IMR-90 (cell line): Measurements from ENCODE around the gene CDC42EP4. TPM values are rescaled to one million over a fixed set of nuclear protein-coding genes. Genes with fewer than 3 reads are reported as not detected.

Experiments
- ATAC-seq: fragments of 200-7000 bp; cut with Tn5 transposase; 2 replicates; pipeline ENCODE4 v1.9.1; 2020; ENCODE audit warnings: low read depth, mild to moderate bottlenecking, moderate library complexity
- BruUV-seq: library from RNA; stranded (reverse); fragments of 400-500 nt; replicated peaks from 2 replicates; lab custom pipeline; 2021; lab: Mats Ljungman, UMichigan
- CTCF ChIA-PET: fragments of 300-600 bp; formaldehyde crosslinking; extraction: SDS; loops from one replicate; lab custom pipeline; 2021; ENCODE audit warnings: antibody characterized with exemption; lab: Yijun Ruan, JAX
- POLR2A ChIA-PET: fragments of 300-600 bp; sonication (Branson Sonifier 250); formaldehyde crosslinking; loops from one replicate; lab custom pipeline; 2022; ENCODE audit warnings: antibody characterized with exemption; ENCODE audit not compliant: unreplicated experiment; lab: Charles Lee
- DNase-seq: peaks from one replicate; pipeline ENCODE4 v3.0.0; 2013
- H2AFZ ChIP-seq: replicated peaks from 2 replicates; pipeline ENCODE3; 2013; ENCODE audit warnings: low read length, mild to moderate bottlenecking; ENCODE audit not compliant: poor library complexity
- H2AK5ac ChIP-seq: 2 replicates; pipeline ENCODE4 v1.6.1; 2013; ENCODE audit warnings: low read depth, low read length, inconsistent platforms
- H2AK9ac ChIP-seq: replicated peaks from 2 replicates; pipeline ENCODE3; 2013; ENCODE audit warnings: mild to moderate bottlenecking, low read depth, low read length, moderate library complexity; ENCODE audit not compliant: poor library complexity
- H2BK120ac ChIP-seq: 2 replicates; pipeline ENCODE4 v1.6.1; 2013; ENCODE audit warnings: low read depth, low read length, inconsistent platforms
- H2BK15ac ChIP-seq: 3 replicates; pipeline ENCODE4 v1.6.1; 2013; ENCODE audit warnings: low read depth, low read length, inconsistent platforms
- H2BK20ac ChIP-seq: 2 replicates; pipeline ENCODE4 v1.6.1; 2013; ENCODE audit warnings: low read depth, mild to moderate bottlenecking, inconsistent platforms, low read length, moderate library complexity
- H2BK5ac ChIP-seq: 2 replicates; pipeline ENCODE4 v1.6.1; 2013; ENCODE audit warnings: mild to moderate bottlenecking, low read depth, low read length, inconsistent platforms; ENCODE audit not compliant: poor library complexity, severe bottlenecking
- H3K14ac ChIP-seq: replicated peaks from 2 replicates; pipeline ENCODE4 v1.6.1; 2013; ENCODE audit warnings: low read depth, low read length, inconsistent platforms
- H3K18ac ChIP-seq: 2 replicates; pipeline ENCODE4 v1.6.1; 2013; ENCODE audit warnings: low read depth, low read length, control low read depth
- H3K23ac ChIP-seq: 2 replicates; pipeline ENCODE4 v1.6.1; 2013; ENCODE audit warnings: low read depth, low read length, inconsistent platforms
- H3K27ac ChIP-seq: 2 replicates; pipeline ENCODE4 v1.5.1; 2013; ENCODE audit warnings: mild to moderate bottlenecking, control low read depth, low read length; ENCODE audit not compliant: insufficient read depth
- H3K27me3 ChIP-seq: 2 replicates; pipeline ENCODE4 v1.6.1; 2013; ENCODE audit warnings: low read length; ENCODE audit not compliant: control insufficient read depth, insufficient read depth
- H3K36me3 ChIP-seq: 2 replicates; pipeline ENCODE4 v1.6.1; 2013; ENCODE audit warnings: low read length, mixed read lengths; ENCODE audit not compliant: control insufficient read depth, insufficient read depth
- H3K4ac ChIP-seq: 2 replicates; pipeline ENCODE4 v1.6.1; 2013; ENCODE audit warnings: low read depth, low read length, inconsistent platforms
- H3K4me1 ChIP-seq: 2 replicates; pipeline ENCODE4 v1.6.1; 2013; ENCODE audit warnings: low read length, mixed read lengths; ENCODE audit not compliant: control insufficient read depth, insufficient read depth
- H3K4me2 ChIP-seq: 2 replicates; pipeline ENCODE4 v1.6.1; 2013; ENCODE audit warnings: low read depth, mild to moderate bottlenecking, control low read depth, low read length, moderate library complexity
- H3K4me3 ChIP-seq: 2 replicates; pipeline ENCODE4 v1.5.1; 2013; ENCODE audit warnings: low read depth, mild to moderate bottlenecking, control low read depth, low read length, moderate library complexity; ENCODE audit not compliant: insufficient read depth
- H3K56ac ChIP-seq: 2 replicates; pipeline ENCODE4 v1.6.1; 2013; ENCODE audit warnings: low read length, inconsistent platforms; ENCODE audit not compliant: insufficient read depth; ENCODE audit errors: extremely low read depth
- H3K79me1 ChIP-seq, 2 experiments: 2 replicates each; pipeline ENCODE4 v1.6.1; 2013; ENCODE audit warnings: low read length in 2 of 2, inconsistent platforms in 1 of 2, low read depth in 1 of 2
- H3K9ac ChIP-seq: 2 replicates; pipeline ENCODE4 v1.6.1; 2013; ENCODE audit warnings: low read depth, low read length, control low read depth
- H3K9me1 ChIP-seq: 2 replicates; pipeline ENCODE4 v1.6.1; 2013; ENCODE audit warnings: low read length, inconsistent platforms; ENCODE audit not compliant: insufficient read depth
- H3K9me3 ChIP-seq: 2 replicates; pipeline ENCODE4 v1.6.1; 2013; ENCODE audit warnings: low read length; ENCODE audit not compliant: control insufficient read depth, insufficient read depth
- H4K20me1 ChIP-seq: 2 replicates; pipeline ENCODE4 v1.6.1; 2013; ENCODE audit warnings: low read length, inconsistent platforms; ENCODE audit not compliant: insufficient read depth
- H4K5ac ChIP-seq: 2 replicates; pipeline ENCODE4 v1.6.1; 2013; ENCODE audit warnings: mild to moderate bottlenecking, low read depth, low read length, control low read depth
- H4K8ac ChIP-seq, 2 experiments: 2 replicates each; pipeline ENCODE4 v1.6.1; 2013; ENCODE audit warnings: low read depth in 2 of 2, low read length in 2 of 2, control low read depth in 1 of 2, inconsistent platforms in 1 of 2
- H4K91ac ChIP-seq: 2 replicates; pipeline ENCODE4 v1.6.1; 2013; ENCODE audit warnings: low read depth, low read length, inconsistent platforms; ENCODE audit not compliant: insufficient read depth
- CHD1 ChIP-seq: IDR thresholded peaks from 2 replicates; pipeline ENCODE4 v1.6.1; 2012; ENCODE audit warnings: low read depth, low read length, improper control_type of control experiment
- FOS ChIP-seq: fragments of 150-350 bp; IDR thresholded peaks from 2 replicates; pipeline ENCODE4 v1.6.1; 2016; ENCODE audit warnings: low read depth, low read length
- MAFK ChIP-seq: IDR thresholded peaks from 2 replicates; pipeline ENCODE4 v1.6.1; 2012; ENCODE audit warnings: low read depth, low read length, improper control_type of control experiment
- MAZ ChIP-seq: IDR thresholded peaks from 2 replicates; pipeline ENCODE4 v1.6.1; 2012; ENCODE audit warnings: low read depth, mild to moderate bottlenecking, low read length, improper control_type of control experiment, moderate library complexity, borderline replicate concordance
- MXI1 ChIP-seq: IDR thresholded peaks from 2 replicates; pipeline ENCODE4 v1.6.1; 2012; ENCODE audit warnings: low read depth, mild to moderate bottlenecking, low read length, moderate library complexity, borderline replicate concordance
- NFE2L2 ChIP-seq: fragments of 150-350 bp; IDR thresholded peaks from 2 replicates; pipeline ENCODE4 v1.6.1; 2016; ENCODE audit warnings: low read depth, mild to moderate bottlenecking, low read length
- RAD21 ChIP-seq: IDR thresholded peaks from 2 replicates; pipeline ENCODE4 v1.6.1; 2012; ENCODE audit warnings: low read length, improper control_type of control experiment
- RCOR1 ChIP-seq: IDR thresholded peaks from 2 replicates; pipeline ENCODE4 v1.6.1; 2012; ENCODE audit warnings: mild to moderate bottlenecking, low read length, improper control_type of control experiment; ENCODE audit not compliant: insufficient replicate concordance
- RFX5 ChIP-seq: IDR thresholded peaks from 2 replicates; pipeline ENCODE4 v1.8.0; 2012; ENCODE audit warnings: low read depth, mild to moderate bottlenecking, low read length, moderate library complexity
- SMC3 ChIP-seq: fragments of 150-350 bp; IDR thresholded peaks from 2 replicates; pipeline ENCODE4 v1.6.1; 2016; ENCODE audit warnings: low read depth, mild to moderate bottlenecking, antibody characterized with exemption, low read length, moderate library complexity
- USF2 ChIP-seq: fragments of 150-350 bp; IDR thresholded peaks from 2 replicates; pipeline ENCODE4 v1.6.1; 2017; ENCODE audit warnings: mild to moderate bottlenecking, antibody characterized with exemption, low read length, low read depth
- WGBS, 2 experiments: methylation state at CpG; one replicate each; pipeline versions ENCODE4 v1.1.5 to v1.1.7; 2013; ENCODE audit warnings: missing lambda C conversion rate in 2 of 2; ENCODE audit not compliant: insufficient read length in 1 of 2; ENCODE audit errors: extremely low coverage in 2 of 2; 5-methylcytosine and 5-hydroxymethylcytosine counted together
- dilution Hi-C: fragments of 300-500 bp; cut with HindIII; formaldehyde crosslinking; loops from one replicate; pipeline ENCODE4 v1.14.3; 2018; ENCODE audit warnings: low sequenced_read_pairs; ENCODE audit not compliant: unreplicated experiment
- in situ Hi-C: fragments of 300-500 bp; cut with MboI; formaldehyde crosslinking; loops from 3 replicates; pipeline ENCODE4 v1.14.3; 2019; ENCODE audit warnings: low sequenced_read_pairs, inconsistent platforms, mixed read lengths
- intact Hi-C: fragments of 100-400 bp; cut with micrococcal nuclease; formaldehyde crosslinking; loops from 2 replicates; pipeline ENCODE4 v1.10.0; 2022
- polyA plus RNA-seq, 3 experiments: library from polyadenylated mRNA; depleted of rRNA; stranded (reverse); fragments of >200 nt; gene quantifications; 2 replicates each; pipeline ENCODE4 v1.2.3, GENCODE V29; 2012; ENCODE audit warnings: low replicate concordance in 1 of 3
- total RNA-seq: library from RNA; depleted of rRNA; stranded (reverse); fragments of >200 nt; gene quantifications from 2 replicates; pipeline ENCODE4 v1.2.3, GENCODE V29; 2012
- TF ChIP-seq, protein P1 (sequence below): fragments of 150-350 bp; IDR thresholded peaks from 2 replicates; pipeline ENCODE4 v1.6.1; 2016; ENCODE audit warnings: low read depth, mild to moderate bottlenecking, low read length, moderate library complexity, borderline replicate concordance

CDC42EP4 gene
- total and polyA plus RNA-seq, 2 of the 4 experiments (the other 2 are of a cell fraction) = 14.3 to 25.8 TPM

DNA sequence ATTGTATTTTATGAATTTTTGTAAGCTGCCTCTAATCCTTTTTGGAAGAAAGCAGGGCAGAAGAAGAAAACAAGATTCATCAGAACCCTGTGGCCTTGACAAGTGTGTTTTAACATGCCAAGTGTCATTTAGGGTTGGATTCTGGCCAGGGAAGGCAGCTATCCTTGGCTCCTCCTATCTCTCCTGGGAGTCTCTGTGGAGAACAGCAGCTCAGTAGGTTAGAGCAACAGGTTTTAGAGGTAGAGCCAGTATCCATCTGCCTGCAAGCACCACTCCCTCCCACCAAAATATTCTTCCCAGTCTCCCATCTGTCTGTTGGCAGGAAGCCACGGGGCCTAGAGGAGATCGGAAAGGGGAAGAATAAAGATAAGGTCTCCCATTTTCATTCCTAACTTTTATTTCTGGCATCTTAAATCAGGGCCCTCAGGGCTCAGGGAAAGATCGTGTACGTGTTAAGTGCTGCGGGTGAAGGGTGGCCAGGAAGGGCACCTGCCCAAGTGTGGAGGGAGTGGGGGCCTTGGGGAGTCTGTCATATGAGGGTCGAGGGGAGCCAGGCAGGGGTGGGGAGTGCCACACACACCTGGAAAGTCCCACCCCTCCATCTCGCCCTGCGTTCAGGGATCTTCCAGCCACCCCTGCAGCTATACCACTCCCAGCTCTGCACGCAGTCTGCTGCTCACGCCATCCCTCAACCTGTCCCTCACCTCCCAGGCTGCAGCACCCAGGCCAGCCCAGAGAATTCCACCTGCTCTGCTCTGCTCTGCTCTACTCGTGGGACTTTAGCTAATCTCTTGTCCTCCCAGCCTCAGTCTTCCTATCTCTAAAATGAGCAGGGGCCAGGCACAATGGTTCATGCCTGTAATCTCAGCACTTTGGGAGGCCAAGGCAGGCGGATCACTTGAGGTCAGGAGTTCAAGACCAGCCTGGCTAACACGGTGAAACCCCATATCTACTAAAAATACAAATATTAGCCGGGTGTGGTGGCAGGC, 33.0 kb downstream of the CDC42EP4 start:
- H3K4me3 ChIP-seq = no peak overlapping the region
- peaks cover 7% of the 10 kb centered on the region for H4K20me1 ChIP-seq
- H2AFZ ChIP-seq = peak overlapping the region; percentile 53
- peaks cover 3 to 25% of the 10 kb centered on the region in 2 experiments; a peak in 3 of 4 replicates for H3K79me1 ChIP-seq
- peaks cover 6% of the 10 kb centered on the region; the same call in 1 of the 2 replicates for H3K4me1 ChIP-seq
- H3K9ac ChIP-seq = no peak overlapping the region
- H3K14ac ChIP-seq = no peak overlapping the region
- no peak overlapping the region for H2BK15ac ChIP-seq
- H3K27me3 ChIP-seq = no peaks in the 10 kb centered on the region
- no peaks in the 10 kb centered on the region; the same call in 1 of the 2 replicates for H3K9me1 ChIP-seq
- TF ChIP-seq RAD21 (no peak), MAZ (no peak), MAFK (no peak), RCOR1 (no peak), USF2 (no peak), CHD1 (no peak), FOS (no peak), NFE2L2 (no peak), RFX5 (no peak), MXI1 (no peak), SMC3 (no peak)
- TF ChIP-seq, protein P1, sequence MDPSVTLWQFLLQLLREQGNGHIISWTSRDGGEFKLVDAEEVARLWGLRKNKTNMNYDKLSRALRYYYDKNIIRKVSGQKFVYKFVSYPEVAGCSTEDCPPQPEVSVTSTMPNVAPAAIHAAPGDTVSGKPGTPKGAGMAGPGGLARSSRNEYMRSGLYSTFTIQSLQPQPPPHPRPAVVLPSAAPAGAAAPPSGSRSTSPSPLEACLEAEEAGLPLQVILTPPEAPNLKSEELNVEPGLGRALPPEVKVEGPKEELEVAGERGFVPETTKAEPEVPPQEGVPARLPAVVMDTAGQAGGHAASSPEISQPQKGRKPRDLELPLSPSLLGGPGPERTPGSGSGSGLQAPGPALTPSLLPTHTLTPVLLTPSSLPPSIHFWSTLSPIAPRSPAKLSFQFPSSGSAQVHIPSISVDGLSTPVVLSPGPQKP = no peak
- H4K91ac ChIP-seq = no peak overlapping the region
- no peak overlapping the region for H2BK5ac ChIP-seq
- no peak overlapping the region for H2AK9ac ChIP-seq
- no peak overlapping the region for H3K4me2 ChIP-seq
- no peaks in the 10 kb centered on the region for H3K9me3 ChIP-seq
- H3K4ac ChIP-seq = no peak overlapping the region
- peaks cover 12% of the 10 kb centered on the region; the same call in 1 of the 2 replicates for H3K36me3 ChIP-seq
- no peak overlapping the region for H2BK20ac ChIP-seq
- ChIA-PET POLR2A (no interaction called here), CTCF (interaction anchor here (1.0 kb wide), 1 partner anchor 23 kb away, joined by 4 read pairs; no protein-coding TSS in a partner anchor)
- H3K27ac ChIP-seq = no peak overlapping the region
- H3K18ac ChIP-seq = no peak overlapping the region
- H2AK5ac ChIP-seq = no peak overlapping the region
- intact Hi-C loops (no loop called here), dilution Hi-C loops (no loop called here), in situ Hi-C loops (no loop called here)
- DNase-seq (no peak), ATAC-seq (no peak)
- H3K56ac ChIP-seq = no peak overlapping the region
- H3K23ac ChIP-seq = no peak overlapping the region
- BruUV-seq = no TSS peak
- 78% methylated on average over 4 of the region's 14 CpGs; no CpG with 5 or more reads in 1 of the 2 experiments for WGBS, 2 experiments
- H4K5ac ChIP-seq = no peak overlapping the region
- no peak overlapping the region for H2BK120ac ChIP-seq
- H4K8ac ChIP-seq = no peak overlapping the region
